ENCODE measurements around the gene SPDEF.

DNA sequence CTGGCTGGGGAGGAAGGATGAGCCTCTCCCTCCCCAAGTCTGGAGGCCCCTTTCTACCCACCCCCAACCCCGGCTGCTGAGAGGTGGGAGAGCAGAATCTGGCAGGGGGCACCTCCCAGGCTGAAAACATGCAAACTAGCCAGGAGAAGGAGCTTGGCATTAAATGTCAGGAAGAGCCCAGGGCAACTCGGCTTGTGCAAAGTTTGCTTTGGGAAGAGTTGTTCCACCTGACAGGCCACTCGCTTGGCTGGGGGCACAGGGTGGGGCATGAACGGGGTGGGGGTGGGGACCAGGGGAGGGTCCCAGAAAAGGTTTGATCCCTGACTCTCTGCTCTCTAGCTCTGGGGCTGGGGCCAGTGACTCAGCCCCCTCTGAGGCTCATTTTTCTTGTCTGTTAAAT lies 3.0 kb downstream of the SPDEF start:
- TF ChIP-seq POLR2AphosphoS5 (IDR thresholded peaks at IDR 0.05) (no peak), CTCF (IDR thresholded peaks at IDR 0.05) (no peak), POLR2A (IDR thresholded peaks at IDR 0.05) (no peak), EP300 (IDR thresholded peaks at IDR 0.05; ENCODE audit: low read depth) (no peak)
